ENCODE measurements around the gene EEF1A2. TPM values are rescaled to one million over a fixed set of nuclear protein-coding genes. Genes with fewer than 3 reads are reported as not detected.

Gene EEF1A2
- polyA plus RNA-seq (2011; rRNA removed) (16.3 and 17.4 TPM in 2 replicates), polyA plus RNA-seq (2017; fragmentation: RNase III; extraction: RNeasy Plus Mini Kit Qiagen cat#74134 plus additional on column Dnase treatment) (128 to 141 TPM (median 129 TPM) in 3 replicates), polyA minus RNA-seq (2011; rRNA and poly(A)+ RNA removed) (17.8 and 30.8 TPM in 2 replicates)
- 34.8 and 42.6 TPM in 2 replicates for polyA plus RNA-seq (2012; cell fraction: cytosol; rRNA removed)
- 54.0 and 82.0 TPM in 2 replicates for polyA plus RNA-seq (2012; cell fraction: nucleus; rRNA removed)

DNA sequence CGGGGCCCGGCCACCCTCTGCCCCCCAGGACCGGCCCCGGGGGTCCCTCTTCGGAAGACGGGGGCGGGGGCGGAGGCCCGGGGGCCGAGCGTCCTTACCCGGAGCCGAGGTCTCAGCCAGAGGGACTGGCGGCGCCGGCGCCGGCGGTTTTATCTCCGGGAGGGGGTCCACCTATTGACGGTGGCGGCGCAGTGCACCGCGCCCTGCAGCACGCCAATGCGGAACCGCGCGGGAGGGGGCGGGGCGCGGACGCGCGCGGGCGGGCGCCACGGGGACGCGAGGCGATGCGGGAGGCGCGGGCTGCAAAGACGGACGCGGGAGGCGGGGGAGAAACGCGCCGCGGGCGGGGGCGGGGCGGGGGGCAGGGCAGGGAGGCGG lies at the start of gene EEF1A2:
EEF1A2 (minus strand) TSS at position 124 of the 378 bp plus-strand sequence. CDS start 1,320 bp downstream, outside the sequence.
- no CpG with 5 or more reads among the region's 58 CpGs for WGBS (ENCODE audit: missing lambda C conversion rate)
- ChIA-PET CTCF (interaction anchor here (3.6 kb wide), 1 partner anchor 22 kb away, joined by 75 read pairs; the partner anchor contains the start of gene PPDPF), POLR2A (interaction anchor here (2.1 kb wide), 1 partner anchor 22 kb away, joined by 13 read pairs; the partner anchor contains the start of gene PPDPF)
- TF ChIP-seq ESRRA (IDR thresholded peaks at IDR 0.05; ENCODE audit: borderline replicate concordance, low read length) (no peak), JUNB (IDR thresholded peaks at IDR 0.05) (no peak), BHLHE40 (IDR thresholded peaks at IDR 0.05; ENCODE audit: low read depth, low read length) (no peak), NFE2L2 (conservative IDR thresholded peaks at IDR 0.05; ENCODE audit: low read length) (no peak), NPAS2 (CRISPR knock-in tag; IDR thresholded peaks at IDR 0.05; ENCODE audit: borderline replicate concordance) (no peak)
- TF ChIP-seq, protein P1, sequence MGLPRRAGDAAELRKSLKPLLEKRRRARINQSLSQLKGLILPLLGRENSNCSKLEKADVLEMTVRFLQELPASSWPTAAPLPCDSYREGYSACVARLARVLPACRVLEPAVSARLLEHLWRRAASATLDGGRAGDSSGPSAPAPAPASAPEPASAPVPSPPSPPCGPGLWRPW (IDR thresholded peaks at IDR 0.05): no peak
- TF ChIP-seq, protein P2, sequence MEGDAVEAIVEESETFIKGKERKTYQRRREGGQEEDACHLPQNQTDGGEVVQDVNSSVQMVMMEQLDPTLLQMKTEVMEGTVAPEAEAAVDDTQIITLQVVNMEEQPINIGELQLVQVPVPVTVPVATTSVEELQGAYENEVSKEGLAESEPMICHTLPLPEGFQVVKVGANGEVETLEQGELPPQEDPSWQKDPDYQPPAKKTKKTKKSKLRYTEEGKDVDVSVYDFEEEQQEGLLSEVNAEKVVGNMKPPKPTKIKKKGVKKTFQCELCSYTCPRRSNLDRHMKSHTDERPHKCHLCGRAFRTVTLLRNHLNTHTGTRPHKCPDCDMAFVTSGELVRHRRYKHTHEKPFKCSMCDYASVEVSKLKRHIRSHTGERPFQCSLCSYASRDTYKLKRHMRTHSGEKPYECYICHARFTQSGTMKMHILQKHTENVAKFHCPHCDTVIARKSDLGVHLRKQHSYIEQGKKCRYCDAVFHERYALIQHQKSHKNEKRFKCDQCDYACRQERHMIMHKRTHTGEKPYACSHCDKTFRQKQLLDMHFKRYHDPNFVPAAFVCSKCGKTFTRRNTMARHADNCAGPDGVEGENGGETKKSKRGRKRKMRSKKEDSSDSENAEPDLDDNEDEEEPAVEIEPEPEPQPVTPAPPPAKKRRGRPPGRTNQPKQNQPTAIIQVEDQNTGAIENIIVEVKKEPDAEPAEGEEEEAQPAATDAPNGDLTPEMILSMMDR (IDR thresholded peaks at IDR 0.05): peak; percentile 19; the same call in 1 of the 3 replicates
- Histone ChIP-seq H3K4me2 (peak within 1 kb of the TSS; percentile 100), H3K4me1 (peaks cover 27% of the 10 kb centered on the region), H3K9me3 (no peaks in the 10 kb centered on the region), H3K27ac (peak within 1 kb of the TSS; percentile 92 to 96), H3K4me3 (peak within 1 kb of the TSS; percentile 99)
- ATAC-seq: 0 out of 6 replicates have a peak, but pooled peaks of 1 of the 2 experiments have one; percentile 22
- FAIRE-seq: no peak
- DNase-seq (ENCODE audit: low read depth in 1 of 2, low spot score in 1 of 2): peak in 1 of 2 experiments; percentile 68

DNA sequence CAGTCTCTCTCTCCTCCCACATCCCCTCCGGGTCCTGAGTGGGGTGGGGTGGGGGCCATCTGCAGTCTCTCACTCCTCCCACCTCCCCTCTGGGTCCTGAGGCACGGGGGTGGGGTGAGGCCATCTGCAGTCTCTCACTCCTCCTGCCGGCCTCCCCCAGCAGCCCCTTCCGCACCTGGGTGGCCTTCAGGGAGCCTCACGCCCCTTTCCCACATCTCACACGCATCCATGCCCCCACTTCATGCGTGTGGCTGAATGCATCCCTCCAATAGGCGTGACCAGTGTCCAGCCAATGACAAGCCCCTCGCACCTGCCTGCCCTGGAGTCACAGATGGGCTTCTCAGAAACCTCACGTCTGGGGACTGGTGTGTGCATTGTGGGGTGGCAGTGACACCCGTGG lies 49.7 kb upstream of the EEF1A2 start:
- ATAC-seq: no peak
- no peak overlapping the region for H3K27ac ChIP-seq
- no peak overlapping the region for H3K4me3 ChIP-seq
- FAIRE-seq: no peak
- ChIA-PET POLR2A (no interaction called here), CTCF (interaction anchor here (3.3 kb wide), 1 partner anchor 10 kb away, joined by 22 read pairs; the partner anchor contains the start of gene PTK6)
- 67% methylated on average over 10 of the region's 11 CpGs for WGBS (ENCODE audit: missing lambda C conversion rate)
- H3K9me3 ChIP-seq: no peaks in the 10 kb centered on the region
- TF ChIP-seq ZSCAN20 (CRISPR knock-in tag; IDR thresholded peaks at IDR 0.05) (no peak), FOSL2 (IDR thresholded peaks at IDR 0.05) (no peak), FOSL2 (CRISPR knock-in tag; IDR thresholded peaks at IDR 0.05) (no peak), JUNB (IDR thresholded peaks at IDR 0.05) (no peak), HOXB13 (CRISPR knock-in tag; IDR thresholded peaks at IDR 0.05; ENCODE audit: low read depth) (no peak), PHF8 (IDR thresholded peaks at IDR 0.05; ENCODE audit: borderline replicate concordance, low read depth) (no peak), MYC (IDR thresholded peaks at IDR 0.05; ENCODE audit: borderline replicate concordance, low read length) (no peak), NPAS2 (CRISPR knock-in tag; IDR thresholded peaks at IDR 0.05; ENCODE audit: borderline replicate concordance) (no peak), FOXS1 (CRISPR knock-in tag; IDR thresholded peaks at IDR 0.05) (no peak), ZC3H11A (IDR thresholded peaks at IDR 0.05) (no peak), RARB (CRISPR knock-in tag; IDR thresholded peaks at IDR 0.05) (no peak), CBX2 (IDR thresholded peaks at IDR 0.05; ENCODE audit: borderline replicate concordance, low read depth) (no peak), MAZ (IDR thresholded peaks at IDR 0.05; ENCODE audit: borderline replicate concordance, low read depth, low read length) (no peak), POLR2AphosphoS2 (conservative IDR thresholded peaks at IDR 0.05; ENCODE audit: low read length) (no peak), ZFP36 (IDR thresholded peaks at IDR 0.05; ENCODE audit: borderline replicate concordance, partially characterized antibody) (no peak), NR3C1 (IDR thresholded peaks at IDR 0.05) (no peak), MAFK (IDR thresholded peaks at IDR 0.05; ENCODE audit: partially characterized antibody) (no peak), RCOR1 (IDR thresholded peaks at IDR 0.05; ENCODE audit: low read depth, low read length) (no peak), GATA3 (IDR thresholded peaks at IDR 0.05; ENCODE audit: borderline replicate concordance) (no peak)
- TF ChIP-seq, protein P3, sequence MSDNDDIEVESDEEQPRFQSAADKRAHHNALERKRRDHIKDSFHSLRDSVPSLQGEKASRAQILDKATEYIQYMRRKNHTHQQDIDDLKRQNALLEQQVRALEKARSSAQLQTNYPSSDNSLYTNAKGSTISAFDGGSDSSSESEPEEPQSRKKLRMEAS (IDR thresholded peaks at IDR 0.05): no peak
- TF ChIP-seq, protein P2 (IDR thresholded peaks at IDR 0.05): no peak
- no peak overlapping the region for H3K4me2 ChIP-seq
- DNase-seq (ENCODE audit: low read depth in 1 of 2, low spot score in 1 of 2): no peak
- H3K4me1 ChIP-seq: peaks cover 11% of the 10 kb centered on the region
